GM12878 (cell line): ENCODE results near the gene MAFF. TPM values are rescaled to one million over a fixed set of nuclear protein-coding genes. Genes with fewer than 3 reads are reported as not detected.

Experiments
- BCL11A ChIP-seq: IDR thresholded peaks from 2 replicates; pipeline ENCODE4 v1.6.1; 2011; ENCODE audit warnings: low read depth, low read length
- CHD1 ChIP-seq: IDR thresholded peaks from 2 replicates; pipeline ENCODE4 v1.6.1; 2012; ENCODE audit warnings: low read depth, low read length, improper control_type of control experiment
- FOXM1 ChIP-seq: IDR thresholded peaks from 2 replicates; pipeline ENCODE4 v1.6.1; 2012; ENCODE audit warnings: low read depth, mild to moderate bottlenecking, inconsistent platforms, low read length, moderate library complexity
- IKZF1 ChIP-seq: fragments of 450-650 bp; conservative IDR thresholded peaks from 2 replicates; pipeline ENCODE4 v1.6.1; 2017; ENCODE audit warnings: antibody characterized with exemption, mild to moderate bottlenecking
- MXI1 ChIP-seq: fragments of 150-350 bp; IDR thresholded peaks from 2 replicates; pipeline ENCODE4 v1.6.1; 2011; ENCODE audit warnings: low read depth, mild to moderate bottlenecking, inconsistent platforms, low read length, improper control_type of control experiment
- MYC ChIP-seq: IDR thresholded peaks from 2 replicates; pipeline ENCODE4 v1.6.1; 2011; ENCODE audit warnings: mild to moderate bottlenecking, low read length, moderate library complexity, inconsistent platforms; ENCODE audit not compliant: insufficient read depth, insufficient replicate concordance, insufficient read length, severe bottlenecking
- NFIC ChIP-seq: IDR thresholded peaks from 2 replicates; pipeline ENCODE4 v1.6.1; 2012; ENCODE audit warnings: low read depth, mild to moderate bottlenecking, inconsistent platforms, low read length, moderate library complexity
- RELA ChIP-seq: fragments of 450-650 bp; IDR thresholded peaks from 2 replicates; pipeline ENCODE4 v1.8.0; 2014; ENCODE audit warnings: borderline replicate concordance; ENCODE audit not compliant: partially characterized antibody
- SIX5 ChIP-seq: IDR thresholded peaks from 2 replicates; pipeline ENCODE4 v1.6.1; 2011; ENCODE audit warnings: mild to moderate bottlenecking, low read depth, low read length, moderate library complexity; ENCODE audit not compliant: severe bottlenecking
- SREBF2 ChIP-seq: IDR thresholded peaks from 2 replicates; pipeline ENCODE4 v1.6.1; 2012; ENCODE audit warnings: mild to moderate bottlenecking, low read length
- polyA plus RNA-seq, 11 experiments: library from polyadenylated mRNA; depleted of rRNA in 4 of 11; unstranded in 6 of 11; stranded (reverse) in 5 of 11; fragments of >200 nt; fragmentation: Nextera tagmentation in 4 of 11; fragmentation: Illumina TruSeq in 1 of 11; extraction: Ambion mirVana in 4 of 11; extraction: Trizol in 1 of 11; gene quantifications; 1 replicate in 1 of 11; 2 replicates in 10 of 11; pipeline versions ENCODE4 v1.2.1 to v1.2.3, GENCODE V29; 2011 to 2016; ENCODE audit warnings: inconsistent platforms in 2 of 11, missing spikeins in 2 of 11, low read depth in 1 of 11
- total RNA-seq, 4 experiments: library from RNA; depleted of rRNA in 3 of 4; stranded (reverse); fragments of >200 nt in 3 of 4; fragmentation: Illumina TruSeq in 1 of 4; extraction: Trizol in 1 of 4; gene quantifications; 2 replicates each; pipeline versions ENCODE4 v1.2.1 to v1.2.3, GENCODE V29; 2013 to 2021
- TF ChIP-seq, protein P1 (sequence below): fragments of 150-350 bp; IDR thresholded peaks from 2 replicates; pipeline ENCODE4 v1.6.1; 2016; ENCODE audit warnings: low read depth, low read length
- TF ChIP-seq, protein P2 (sequence below): IDR thresholded peaks from 2 replicates; pipeline ENCODE4 v1.6.1; 2011; ENCODE audit warnings: borderline replicate concordance, low read depth, mild to moderate bottlenecking, moderate library complexity, mixed read lengths, low read length; ENCODE audit not compliant: insufficient read depth; ENCODE audit errors: extremely low read length
- TF ChIP-seq, protein P3 (sequence below): fragments of 450-650 bp; formaldehyde crosslinking; IDR thresholded peaks from 2 replicates; pipeline ENCODE4 v1.5.0; 2022; ENCODE audit warnings: mild to moderate bottlenecking, missing genetic modification characterization
- TF ChIP-seq, protein P4 (sequence below): IDR thresholded peaks from 2 replicates; pipeline ENCODE4 v1.6.1; 2012; ENCODE audit warnings: mild to moderate bottlenecking, low read depth, low read length
- TF ChIP-seq, protein P5 (sequence below): fragments of 450-650 bp; conservative IDR thresholded peaks from 2 replicates; pipeline ENCODE4 v1.6.1; 2017; ENCODE audit warnings: mild to moderate bottlenecking, moderate library complexity

The MAFF gene
- total and polyA plus RNA-seq, 10 of the 15 experiments (the other 5 are each of a cell fraction or from before 2014, with no cell fraction given) = 0.22 to 2.3 (median 0.81) TPM; not detected in 1

DNA sequence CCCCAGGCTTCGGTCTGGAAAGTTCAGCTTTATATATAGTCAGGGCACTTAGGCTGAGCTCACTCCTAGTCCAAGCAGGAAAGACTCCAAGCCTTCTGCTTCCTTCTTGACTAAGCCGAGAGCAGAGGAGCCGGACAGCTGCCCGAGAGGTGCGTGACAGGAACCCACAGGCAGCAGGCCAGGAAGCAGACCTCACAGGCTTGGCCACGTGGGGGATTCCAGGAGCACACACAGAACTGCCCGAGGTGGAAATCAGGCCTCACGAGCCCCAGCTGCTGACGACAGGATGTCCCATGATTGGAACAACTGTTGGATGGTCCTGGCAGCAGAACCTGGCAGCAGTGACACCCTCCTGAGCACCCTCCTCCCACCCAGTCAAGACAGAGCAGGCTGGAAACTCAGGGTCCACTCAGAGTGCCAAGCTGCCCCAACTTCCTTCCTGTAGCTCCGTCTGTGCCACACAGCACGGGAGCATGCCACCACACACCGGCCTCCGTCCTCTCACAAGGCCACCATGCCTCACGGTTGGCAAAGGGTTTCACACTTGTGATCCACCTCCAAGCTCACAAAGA lies 25.5 kb upstream of the MAFF start (continued):
- TF ChIP-seq, protein P1, sequence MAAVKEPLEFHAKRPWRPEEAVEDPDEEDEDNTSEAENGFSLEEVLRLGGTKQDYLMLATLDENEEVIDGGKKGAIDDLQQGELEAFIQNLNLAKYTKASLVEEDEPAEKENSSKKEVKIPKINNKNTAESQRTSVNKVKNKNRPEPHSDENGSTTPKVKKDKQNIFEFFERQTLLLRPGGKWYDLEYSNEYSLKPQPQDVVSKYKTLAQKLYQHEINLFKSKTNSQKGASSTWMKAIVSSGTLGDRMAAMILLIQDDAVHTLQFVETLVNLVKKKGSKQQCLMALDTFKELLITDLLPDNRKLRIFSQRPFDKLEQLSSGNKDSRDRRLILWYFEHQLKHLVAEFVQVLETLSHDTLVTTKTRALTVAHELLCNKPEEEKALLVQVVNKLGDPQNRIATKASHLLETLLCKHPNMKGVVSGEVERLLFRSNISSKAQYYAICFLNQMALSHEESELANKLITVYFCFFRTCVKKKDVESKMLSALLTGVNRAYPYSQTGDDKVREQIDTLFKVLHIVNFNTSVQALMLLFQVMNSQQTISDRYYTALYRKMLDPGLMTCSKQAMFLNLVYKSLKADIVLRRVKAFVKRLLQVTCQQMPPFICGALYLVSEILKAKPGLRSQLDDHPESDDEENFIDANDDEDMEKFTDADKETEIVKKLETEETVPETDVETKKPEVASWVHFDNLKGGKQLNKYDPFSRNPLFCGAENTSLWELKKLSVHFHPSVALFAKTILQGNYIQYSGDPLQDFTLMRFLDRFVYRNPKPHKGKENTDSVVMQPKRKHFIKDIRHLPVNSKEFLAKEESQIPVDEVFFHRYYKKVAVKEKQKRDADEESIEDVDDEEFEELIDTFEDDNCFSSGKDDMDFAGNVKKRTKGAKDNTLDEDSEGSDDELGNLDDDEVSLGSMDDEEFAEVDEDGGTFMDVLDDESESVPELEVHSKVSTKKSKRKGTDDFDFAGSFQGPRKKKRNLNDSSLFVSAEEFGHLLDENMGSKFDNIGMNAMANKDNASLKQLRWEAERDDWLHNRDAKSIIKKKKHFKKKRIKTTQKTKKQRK = no peak
- TF ChIP-seq, protein P2, sequence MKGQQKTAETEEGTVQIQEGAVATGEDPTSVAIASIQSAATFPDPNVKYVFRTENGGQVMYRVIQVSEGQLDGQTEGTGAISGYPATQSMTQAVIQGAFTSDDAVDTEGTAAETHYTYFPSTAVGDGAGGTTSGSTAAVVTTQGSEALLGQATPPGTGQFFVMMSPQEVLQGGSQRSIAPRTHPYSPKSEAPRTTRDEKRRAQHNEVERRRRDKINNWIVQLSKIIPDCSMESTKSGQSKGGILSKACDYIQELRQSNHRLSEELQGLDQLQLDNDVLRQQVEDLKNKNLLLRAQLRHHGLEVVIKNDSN = peak; percentile 78
- TF ChIP-seq MXI1 (no peak), SREBF2 (no peak), SIX5 (no peak), IKZF1 (peak; percentile 94), RELA (peak; percentile 78), FOXM1 (peak; percentile 74; the same call in 1 of the 2 replicates), MYC (peak; percentile 75), NFIC (peak; percentile 66; the same call in 1 of the 2 replicates), BCL11A (peak; percentile 57; the same call in 1 of the 2 replicates), CHD1 (no peak)
- TF ChIP-seq, protein P3, sequence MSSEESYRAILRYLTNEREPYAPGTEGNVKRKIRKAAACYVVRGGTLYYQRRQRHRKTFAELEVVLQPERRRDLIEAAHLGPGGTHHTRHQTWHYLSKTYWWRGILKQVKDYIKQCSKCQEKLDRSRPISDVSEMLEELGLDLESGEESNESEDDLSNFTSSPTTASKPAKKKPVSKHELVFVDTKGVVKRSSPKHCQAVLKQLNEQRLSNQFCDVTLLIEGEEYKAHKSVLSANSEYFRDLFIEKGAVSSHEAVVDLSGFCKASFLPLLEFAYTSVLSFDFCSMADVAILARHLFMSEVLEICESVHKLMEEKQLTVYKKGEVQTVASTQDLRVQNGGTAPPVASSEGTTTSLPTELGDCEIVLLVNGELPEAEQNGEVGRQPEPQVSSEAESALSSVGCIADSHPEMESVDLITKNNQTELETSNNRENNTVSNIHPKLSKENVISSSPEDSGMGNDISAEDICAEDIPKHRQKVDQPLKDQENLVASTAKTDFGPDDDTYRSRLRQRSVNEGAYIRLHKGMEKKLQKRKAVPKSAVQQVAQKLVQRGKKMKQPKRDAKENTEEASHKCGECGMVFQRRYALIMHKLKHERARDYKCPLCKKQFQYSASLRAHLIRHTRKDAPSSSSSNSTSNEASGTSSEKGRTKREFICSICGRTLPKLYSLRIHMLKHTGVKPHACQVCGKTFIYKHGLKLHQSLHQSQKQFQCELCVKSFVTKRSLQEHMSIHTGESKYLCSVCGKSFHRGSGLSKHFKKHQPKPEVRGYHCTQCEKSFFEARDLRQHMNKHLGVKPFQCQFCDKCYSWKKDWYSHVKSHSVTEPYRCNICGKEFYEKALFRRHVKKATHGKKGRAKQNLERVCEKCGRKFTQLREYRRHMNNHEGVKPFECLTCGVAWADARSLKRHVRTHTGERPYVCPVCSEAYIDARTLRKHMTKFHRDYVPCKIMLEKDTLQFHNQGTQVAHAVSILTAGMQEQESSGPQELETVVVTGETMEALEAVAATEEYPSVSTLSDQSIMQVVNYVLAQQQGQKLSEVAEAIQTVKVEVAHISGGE (CRISPR knock-in tag) = no peak
- TF ChIP-seq, protein P4, sequence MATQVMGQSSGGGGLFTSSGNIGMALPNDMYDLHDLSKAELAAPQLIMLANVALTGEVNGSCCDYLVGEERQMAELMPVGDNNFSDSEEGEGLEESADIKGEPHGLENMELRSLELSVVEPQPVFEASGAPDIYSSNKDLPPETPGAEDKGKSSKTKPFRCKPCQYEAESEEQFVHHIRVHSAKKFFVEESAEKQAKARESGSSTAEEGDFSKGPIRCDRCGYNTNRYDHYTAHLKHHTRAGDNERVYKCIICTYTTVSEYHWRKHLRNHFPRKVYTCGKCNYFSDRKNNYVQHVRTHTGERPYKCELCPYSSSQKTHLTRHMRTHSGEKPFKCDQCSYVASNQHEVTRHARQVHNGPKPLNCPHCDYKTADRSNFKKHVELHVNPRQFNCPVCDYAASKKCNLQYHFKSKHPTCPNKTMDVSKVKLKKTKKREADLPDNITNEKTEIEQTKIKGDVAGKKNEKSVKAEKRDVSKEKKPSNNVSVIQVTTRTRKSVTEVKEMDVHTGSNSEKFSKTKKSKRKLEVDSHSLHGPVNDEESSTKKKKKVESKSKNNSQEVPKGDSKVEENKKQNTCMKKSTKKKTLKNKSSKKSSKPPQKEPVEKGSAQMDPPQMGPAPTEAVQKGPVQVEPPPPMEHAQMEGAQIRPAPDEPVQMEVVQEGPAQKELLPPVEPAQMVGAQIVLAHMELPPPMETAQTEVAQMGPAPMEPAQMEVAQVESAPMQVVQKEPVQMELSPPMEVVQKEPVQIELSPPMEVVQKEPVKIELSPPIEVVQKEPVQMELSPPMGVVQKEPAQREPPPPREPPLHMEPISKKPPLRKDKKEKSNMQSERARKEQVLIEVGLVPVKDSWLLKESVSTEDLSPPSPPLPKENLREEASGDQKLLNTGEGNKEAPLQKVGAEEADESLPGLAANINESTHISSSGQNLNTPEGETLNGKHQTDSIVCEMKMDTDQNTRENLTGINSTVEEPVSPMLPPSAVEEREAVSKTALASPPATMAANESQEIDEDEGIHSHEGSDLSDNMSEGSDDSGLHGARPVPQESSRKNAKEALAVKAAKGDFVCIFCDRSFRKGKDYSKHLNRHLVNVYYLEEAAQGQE = no peak
- TF ChIP-seq, protein P5, sequence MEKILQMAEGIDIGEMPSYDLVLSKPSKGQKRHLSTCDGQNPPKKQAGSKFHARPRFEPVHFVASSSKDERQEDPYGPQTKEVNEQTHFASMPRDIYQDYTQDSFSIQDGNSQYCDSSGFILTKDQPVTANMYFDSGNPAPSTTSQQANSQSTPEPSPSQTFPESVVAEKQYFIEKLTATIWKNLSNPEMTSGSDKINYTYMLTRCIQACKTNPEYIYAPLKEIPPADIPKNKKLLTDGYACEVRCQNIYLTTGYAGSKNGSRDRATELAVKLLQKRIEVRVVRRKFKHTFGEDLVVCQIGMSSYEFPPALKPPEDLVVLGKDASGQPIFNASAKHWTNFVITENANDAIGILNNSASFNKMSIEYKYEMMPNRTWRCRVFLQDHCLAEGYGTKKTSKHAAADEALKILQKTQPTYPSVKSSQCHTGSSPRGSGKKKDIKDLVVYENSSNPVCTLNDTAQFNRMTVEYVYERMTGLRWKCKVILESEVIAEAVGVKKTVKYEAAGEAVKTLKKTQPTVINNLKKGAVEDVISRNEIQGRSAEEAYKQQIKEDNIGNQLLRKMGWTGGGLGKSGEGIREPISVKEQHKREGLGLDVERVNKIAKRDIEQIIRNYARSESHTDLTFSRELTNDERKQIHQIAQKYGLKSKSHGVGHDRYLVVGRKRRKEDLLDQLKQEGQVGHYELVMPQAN = no peak
